ENCODE results near the gene TBC1D17. TPM values are rescaled to one million over a fixed set of nuclear protein-coding genes. Genes with fewer than 3 reads are reported as not detected.

The TBC1D17 gene
- polyA plus RNA-seq, 1 donor from 2014 or later: 13.1 TPM

- H3K4me3 ChIP-seq (ENCODE audit: low read length): no peak overlapping the region
- H3K36me3 ChIP-seq (ENCODE audit: insufficient read depth, low read length): no peaks in the 10 kb centered on the region
- H3K9ac ChIP-seq (ENCODE audit: low read length): no peak overlapping the region
- H3K4me2 ChIP-seq (ENCODE audit: low read length): no peak overlapping the region
- no peaks in the 10 kb centered on the region for H3K9me3 ChIP-seq (ENCODE audit: low read length)
- H4K20me1 ChIP-seq (ENCODE audit: insufficient read depth): no peaks in the 10 kb centered on the region
- no peaks in the 10 kb centered on the region for H3K9me2 ChIP-seq (ENCODE audit: insufficient read depth, low read length)
- no peak overlapping the region for H3K27ac ChIP-seq (ENCODE audit: low read length)
- H2AFZ ChIP-seq (ENCODE audit: low read depth, low read length): no peak overlapping the region
- H3K27me3 ChIP-seq (ENCODE audit: insufficient read depth, low read depth, low read length): peaks cover 8% of the 10 kb centered on the region
- H3K79me2 ChIP-seq (replicated peaks; ENCODE audit: insufficient read depth, low read length): no peaks in the 10 kb centered on the region
- no peak for TF ChIP-seq RAD21 (conservative IDR thresholded peaks at IDR 0.05)
- no peak for TF ChIP-seq POLR2AphosphoS5 (IDR thresholded peaks at IDR 0.05)
- no peak for TF ChIP-seq MXI1 (conservative IDR thresholded peaks at IDR 0.05; ENCODE audit: poor library complexity, severe bottlenecking)
- TF ChIP-seq SMC3 (conservative IDR thresholded peaks at IDR 0.05; ENCODE audit: poor library complexity): no peak
- TF ChIP-seq, protein P1, sequence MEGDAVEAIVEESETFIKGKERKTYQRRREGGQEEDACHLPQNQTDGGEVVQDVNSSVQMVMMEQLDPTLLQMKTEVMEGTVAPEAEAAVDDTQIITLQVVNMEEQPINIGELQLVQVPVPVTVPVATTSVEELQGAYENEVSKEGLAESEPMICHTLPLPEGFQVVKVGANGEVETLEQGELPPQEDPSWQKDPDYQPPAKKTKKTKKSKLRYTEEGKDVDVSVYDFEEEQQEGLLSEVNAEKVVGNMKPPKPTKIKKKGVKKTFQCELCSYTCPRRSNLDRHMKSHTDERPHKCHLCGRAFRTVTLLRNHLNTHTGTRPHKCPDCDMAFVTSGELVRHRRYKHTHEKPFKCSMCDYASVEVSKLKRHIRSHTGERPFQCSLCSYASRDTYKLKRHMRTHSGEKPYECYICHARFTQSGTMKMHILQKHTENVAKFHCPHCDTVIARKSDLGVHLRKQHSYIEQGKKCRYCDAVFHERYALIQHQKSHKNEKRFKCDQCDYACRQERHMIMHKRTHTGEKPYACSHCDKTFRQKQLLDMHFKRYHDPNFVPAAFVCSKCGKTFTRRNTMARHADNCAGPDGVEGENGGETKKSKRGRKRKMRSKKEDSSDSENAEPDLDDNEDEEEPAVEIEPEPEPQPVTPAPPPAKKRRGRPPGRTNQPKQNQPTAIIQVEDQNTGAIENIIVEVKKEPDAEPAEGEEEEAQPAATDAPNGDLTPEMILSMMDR (IDR thresholded peaks at IDR 0.05; ENCODE audit: poor library complexity, severe bottlenecking): no peak
- no peak for TF ChIP-seq EP300 (conservative IDR thresholded peaks at IDR 0.05; ENCODE audit: poor library complexity, severe bottlenecking)
- TF ChIP-seq EZH2 (IDR thresholded peaks at IDR 0.05; ENCODE audit: borderline replicate concordance, insufficient read depth, low read length, poor library complexity, severe bottlenecking): no peak
- TF ChIP-seq REST (IDR thresholded peaks at IDR 0.05; ENCODE audit: borderline replicate concordance): no peak
- no peak for TF ChIP-seq TAF1 (IDR thresholded peaks at IDR 0.05; ENCODE audit: low read depth)
- no peaks in the 10 kb centered on the region for H3F3A ChIP-seq (ENCODE audit: insufficient read depth, low read length, poor library complexity, severe bottlenecking)
Measured at GRCh38 chr19:49889038-49889686, 11.7 kb downstream of the TBC1D17 start.

DNA sequence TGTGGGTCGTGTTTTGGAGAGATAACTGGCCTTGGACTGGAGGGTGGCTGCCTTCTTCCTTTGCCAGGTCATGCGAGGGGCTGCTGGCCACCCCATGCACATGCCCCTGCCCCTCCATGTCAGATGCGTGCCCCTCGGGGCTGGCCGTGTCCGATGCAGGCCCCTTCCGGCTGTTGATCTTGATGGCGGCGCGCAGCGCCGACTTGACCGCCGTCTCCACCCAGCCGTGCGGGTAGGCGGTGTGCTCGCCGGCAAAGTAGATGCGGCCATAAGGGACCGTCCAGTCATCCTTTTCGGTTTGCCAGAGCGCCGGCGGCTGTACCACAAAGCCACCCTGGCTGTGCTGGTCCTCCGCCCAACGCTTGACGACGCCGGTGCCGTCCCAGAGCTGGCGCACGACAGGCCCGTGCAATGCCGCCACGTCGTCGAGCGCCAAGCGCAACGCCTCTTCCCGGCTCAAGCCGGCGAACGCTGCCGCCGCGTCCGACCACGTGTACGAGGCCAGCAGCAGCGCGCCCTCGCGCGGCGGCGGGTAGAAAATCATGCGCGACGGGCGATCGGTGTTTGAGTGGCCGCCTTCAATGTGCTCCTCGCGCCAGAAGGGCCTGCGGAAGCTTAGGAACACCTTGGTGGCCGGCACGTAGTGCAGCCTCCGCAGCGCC lies 12.3 kb downstream of the TBC1D17 start:
- no peaks in the 10 kb centered on the region for H3K79me2 ChIP-seq (replicated peaks; ENCODE audit: insufficient read depth, low read length)
- no peak overlapping the region for H3K4me2 ChIP-seq (ENCODE audit: low read length)
- H3K27ac ChIP-seq (ENCODE audit: low read length): no peak overlapping the region
- H3K36me3 ChIP-seq (ENCODE audit: insufficient read depth, low read length): no peaks in the 10 kb centered on the region
- no peaks in the 10 kb centered on the region for H3K9me2 ChIP-seq (ENCODE audit: insufficient read depth, low read length)
- no peaks in the 10 kb centered on the region for H3K9me3 ChIP-seq (ENCODE audit: low read length)
- no peak overlapping the region for H2AFZ ChIP-seq (ENCODE audit: low read depth, low read length)
- TF ChIP-seq, protein P1 (IDR thresholded peaks at IDR 0.05; ENCODE audit: poor library complexity, severe bottlenecking): peak; percentile 67
- TF ChIP-seq EZH2 (IDR thresholded peaks at IDR 0.05; ENCODE audit: borderline replicate concordance, insufficient read depth, low read length, poor library complexity, severe bottlenecking) (no peak), RAD21 (conservative IDR thresholded peaks at IDR 0.05) (no peak), EP300 (conservative IDR thresholded peaks at IDR 0.05; ENCODE audit: poor library complexity, severe bottlenecking) (no peak), SMC3 (conservative IDR thresholded peaks at IDR 0.05; ENCODE audit: poor library complexity) (peak; percentile 36), MXI1 (conservative IDR thresholded peaks at IDR 0.05; ENCODE audit: poor library complexity, severe bottlenecking) (peak; percentile 18)
- no peak overlapping the region for H3K9ac ChIP-seq (ENCODE audit: low read length)
- H3K4me3 ChIP-seq (ENCODE audit: low read length): peak overlapping the region; percentile 56
- H3K27me3 ChIP-seq (ENCODE audit: insufficient read depth, low read depth, low read length): peaks cover 8% of the 10 kb centered on the region
- no peaks in the 10 kb centered on the region for H4K20me1 ChIP-seq (ENCODE audit: insufficient read depth)
- H3F3A ChIP-seq (ENCODE audit: insufficient read depth, low read length, poor library complexity, severe bottlenecking): no peaks in the 10 kb centered on the region

All from neural cell (in vitro differentiated cells).